OCI-LY7 (cell line): Measurements from ENCODE around the gene NRSN2. TPM values are rescaled to one million over a fixed set of nuclear protein-coding genes. Genes with fewer than 3 reads are reported as not detected.

Experiments used
- BruUV-seq: library from RNA; stranded (reverse); fragments of 400-500 nt; replicated peaks from 2 replicates; lab custom pipeline; 2021; lab: Mats Ljungman, UMichigan
- CTCF ChIA-PET: fragments of 300-600 bp; sonication (Branson Sonifier 250); formaldehyde crosslinking; loops from one replicate; lab custom pipeline; 2022; ENCODE audit warnings: antibody characterized with exemption; ENCODE audit not compliant: unreplicated experiment; lab: Charles Lee
- POLR2A ChIA-PET: fragments of 300-600 bp; sonication (Branson Sonifier 250); formaldehyde crosslinking; loops from one replicate; lab custom pipeline; 2022; ENCODE audit warnings: antibody characterized with exemption; lab: Charles Lee
- DNase-seq: peaks from one replicate; pipeline ENCODE4 v3.0.0-alpha.2; 2015; ENCODE audit warnings: low spot score
- H2AFZ ChIP-seq: fragments of 200-600 bp; sonication (generic), shearing (Covaris generic); 2 replicates; pipeline ENCODE4 v1.6.1; 2014; ENCODE audit warnings: mild to moderate bottlenecking, antibody characterized with exemption, low read length, moderate library complexity
- H3K27ac ChIP-seq: fragments of 200-600 bp; sonication (generic); 2 replicates; pipeline ENCODE4 v1.5.1; 2014; ENCODE audit warnings: mixed run types, low read depth, mild to moderate bottlenecking, moderate library complexity, low read length, inconsistent platforms; ENCODE audit not compliant: poor library complexity, severe bottlenecking
- H3K36me3 ChIP-seq: fragments of 200-600 bp; sonication (generic); 2 replicates; pipeline ENCODE4 v1.6.1; 2014; ENCODE audit warnings: mild to moderate bottlenecking, antibody characterized with exemption, low read length, moderate library complexity, mixed read lengths; ENCODE audit not compliant: insufficient read depth
- H3K4me1 ChIP-seq: fragments of 200-600 bp; sonication (generic); 2 replicates; pipeline ENCODE4 v1.5.1; 2014; ENCODE audit warnings: mild to moderate bottlenecking, low read length; ENCODE audit not compliant: insufficient read depth, poor library complexity, severe bottlenecking
- H3K4me2 ChIP-seq: fragments of 200-600 bp; sonication (generic); 2 replicates; pipeline ENCODE4 v1.6.1; 2014; ENCODE audit warnings: mild to moderate bottlenecking, low read length
- H3K4me3 ChIP-seq: fragments of 200-600 bp; sonication (generic); 2 replicates; pipeline ENCODE4 v1.5.1; 2014; ENCODE audit warnings: mild to moderate bottlenecking, low read depth, low read length; ENCODE audit not compliant: poor library complexity, severe bottlenecking
- H3K79me2 ChIP-seq: fragments of 200-600 bp; sonication (generic); 2 replicates; pipeline ENCODE4 v1.6.1; 2016; ENCODE audit warnings: low read depth, mild to moderate bottlenecking, low read length, moderate library complexity, mixed read lengths; ENCODE audit not compliant: insufficient read depth
- H3K9me2 ChIP-seq: fragments of 200-600 bp; sonication (generic); 2 replicates; pipeline ENCODE4 v1.6.1; 2016; ENCODE audit warnings: mild to moderate bottlenecking, low read length, mixed read lengths; ENCODE audit not compliant: insufficient read depth
- H3K9me3 ChIP-seq: fragments of 200-600 bp; sonication (generic); 2 replicates; pipeline ENCODE4 v1.6.1; 2014; ENCODE audit warnings: mild to moderate bottlenecking, mixed run types, low read length, mixed read lengths
- H4K20me1 ChIP-seq: fragments of 200-600 bp; sonication (generic); 2 replicates; pipeline ENCODE4 v1.6.1; 2014; ENCODE audit warnings: mild to moderate bottlenecking, antibody characterized with exemption, low read length, moderate library complexity, mixed read lengths; ENCODE audit not compliant: insufficient read depth
- CTCF ChIP-seq: fragments of 200-600 bp; sonication (generic); conservative IDR thresholded peaks from 2 replicates; pipeline ENCODE4 v1.5.1; 2014; ENCODE audit warnings: mild to moderate bottlenecking, antibody characterized with exemption, low read length, moderate library complexity, mixed read lengths
- EZH2phosphoT487 ChIP-seq: fragments of 200-600 bp; sonication (generic); IDR thresholded peaks from 2 replicates; pipeline ENCODE4 v1.6.1; 2018; ENCODE audit warnings: low read depth, borderline replicate concordance, mild to moderate bottlenecking, mixed run types, antibody characterized with exemption, low read length, moderate library complexity, mixed read lengths
- intact Hi-C: fragments of 100-400 bp; cut with micrococcal nuclease; formaldehyde crosslinking; loops from one replicate; pipeline ENCODE4 v1.10.0; 2022; ENCODE audit not compliant: unreplicated experiment
- total RNA-seq, 2 experiments: library from RNA; depleted of rRNA in 1 of 2; stranded (reverse); fragments of >200 nt in 1 of 2; shearing (Covaris generic) in 1 of 2; gene quantifications; 2 replicates each; pipeline ENCODE4 v1.2.3, GENCODE V29; 2014 to 2022

NRSN2 gene
- total RNA-seq, 2 experiments from 2014 or later, result 0.32 to 0.86 TPM

GRCh38 chr20:301886-302848 lies 44.7 kb upstream of the NRSN2 start:
- peaks cover 30% of the 10 kb centered on the region for H3K79me2 ChIP-seq
- H3K4me3 ChIP-seq, result no peak overlapping the region
- no peak for TF ChIP-seq CTCF
- H3K9me2 ChIP-seq, result no peaks in the 10 kb centered on the region
- peaks cover 16% of the 10 kb centered on the region for H3K36me3 ChIP-seq
- CTCF ChIA-PET, result no interaction called here
- no peak overlapping the region for H3K27ac ChIP-seq
- peaks cover 24% of the 10 kb centered on the region for H3K4me1 ChIP-seq
- H3K4me2 ChIP-seq, result no peak overlapping the region
- H4K20me1 ChIP-seq, result peaks cover 20% of the 10 kb centered on the region; the same call in 1 of the 2 replicates
- POLR2A ChIA-PET, result no interaction called here
- intact Hi-C loops, result no loop called here
- H2AFZ ChIP-seq, result no peak overlapping the region
- BruUV-seq, result no TSS peak
- no peaks in the 10 kb centered on the region for H3K9me3 ChIP-seq
- no peak for DNase-seq

GRCh38 chr20:305745-306144 lies 41.2 kb upstream of the NRSN2 start:
- ChIA-PET CTCF (no interaction called here), POLR2A (interaction anchor here (0.8 kb wide), 1 partner anchor 15 kb away, joined by 3 read pairs; no protein-coding TSS in a partner anchor)
- DNase-seq, result no peak

More at GRCh38 chr20:305745-306144, 41.2 kb upstream of the NRSN2 start:
- H3K9me3 ChIP-seq, result no peaks in the 10 kb centered on the region
- intact Hi-C loops, result no loop called here
- H3K27ac ChIP-seq, result no peak overlapping the region
- H3K4me2 ChIP-seq, result no peak overlapping the region
- no peak overlapping the region for H3K4me3 ChIP-seq
- 0 out of 2 replicates have a peak, but pooled peaks cover under 1% of the 10 kb centered on the region for H4K20me1 ChIP-seq
- peaks cover 20% of the 10 kb centered on the region for H3K4me1 ChIP-seq
- no peaks in the 10 kb centered on the region; the same call in 1 of the 2 replicates for H3K79me2 ChIP-seq
- TF ChIP-seq CTCF (no peak), EZH2phosphoT487 (no peak)
- no peak overlapping the region for H2AFZ ChIP-seq
- no TSS peak for BruUV-seq
- H3K9me2 ChIP-seq, result no peaks in the 10 kb centered on the region
- H3K36me3 ChIP-seq, result peaks cover 2% of the 10 kb centered on the region
